GM19397 (cell line): ENCODE data around the gene EMC7.
A peak's percentile ranks its signal among the peaks of the same experiment; 100 is the strongest.

Source experiments
- ATAC-seq: cut with Tn5 transposase; IDR thresholded peaks from one replicate; pipeline ENCODE4 v1.9.1; 2021; ENCODE audit warnings: mild to moderate bottlenecking, moderate library complexity; ENCODE audit not compliant: unreplicated experiment

Gene EMC7

GRCh38 chr15:34039790-34040113 lies 61.9 kb downstream of the EMC7 start:
- ATAC-seq: no peak

GRCh38 chr15:34038871-34039789 lies 62.5 kb downstream of the EMC7 start, which contains the start of gene AVEN:
Gene AVEN (minus strand): TSS chr15:34039204. CDS start chr15:34039046, 158 bp downstream.
- peak; percentile 59 for ATAC-seq

GRCh38 chr15:34038023-34038870 lies 63.4 kb downstream of the EMC7 start:
- peak; percentile 82 for ATAC-seq
